GM10266 (cell line): ENCODE results near the gene JOSD1.

Source experiments
- DNase-seq: peaks from one replicate; pipeline ENCODE4 v3.0.0; 2012; ENCODE audit errors: extremely low spot score
- TF ChIP-seq, protein P1 (sequence below): IDR thresholded peaks from 2 replicates; pipeline ENCODE4 v1.5.1; 2012; ENCODE audit warnings: mild to moderate bottlenecking, low read depth; ENCODE audit not compliant: control insufficient read depth, insufficient read depth; ENCODE audit errors: missing control alignments

The JOSD1 gene

DNA sequence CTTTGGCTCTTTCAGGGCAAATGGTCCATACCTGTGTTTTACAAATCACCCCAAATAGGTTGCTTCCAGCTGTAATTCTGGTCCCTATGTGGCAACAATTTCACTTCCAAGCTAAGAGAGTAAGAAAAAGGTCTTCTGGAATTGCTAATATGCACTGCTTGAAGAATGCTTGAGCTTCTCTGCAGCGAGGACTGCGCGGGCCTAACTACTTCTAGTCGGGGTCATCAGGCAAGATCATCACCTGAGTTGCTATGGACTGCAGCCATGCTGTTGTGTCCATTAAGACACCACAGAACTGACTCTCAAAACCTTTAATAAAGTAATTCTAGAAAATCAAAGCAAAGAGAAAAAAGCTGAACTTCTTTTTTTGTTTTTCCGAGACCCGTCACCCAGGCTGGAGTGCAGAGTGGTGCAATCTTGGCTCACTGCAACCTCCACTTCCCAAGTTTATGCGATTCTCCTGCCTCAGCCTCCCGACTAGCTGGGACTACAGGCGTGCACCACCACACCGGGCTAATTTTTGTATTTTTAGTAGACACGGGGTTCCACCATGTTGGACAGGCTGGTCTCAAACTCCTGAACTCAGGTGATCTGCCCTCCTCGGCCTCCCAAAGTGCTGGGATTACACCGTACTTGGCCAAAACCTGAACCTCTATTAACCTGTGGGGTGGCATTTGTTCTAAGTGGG, 2.2 kb downstream of the JOSD1 start:
- DNase-seq = no peak
- TF ChIP-seq, protein P1, sequence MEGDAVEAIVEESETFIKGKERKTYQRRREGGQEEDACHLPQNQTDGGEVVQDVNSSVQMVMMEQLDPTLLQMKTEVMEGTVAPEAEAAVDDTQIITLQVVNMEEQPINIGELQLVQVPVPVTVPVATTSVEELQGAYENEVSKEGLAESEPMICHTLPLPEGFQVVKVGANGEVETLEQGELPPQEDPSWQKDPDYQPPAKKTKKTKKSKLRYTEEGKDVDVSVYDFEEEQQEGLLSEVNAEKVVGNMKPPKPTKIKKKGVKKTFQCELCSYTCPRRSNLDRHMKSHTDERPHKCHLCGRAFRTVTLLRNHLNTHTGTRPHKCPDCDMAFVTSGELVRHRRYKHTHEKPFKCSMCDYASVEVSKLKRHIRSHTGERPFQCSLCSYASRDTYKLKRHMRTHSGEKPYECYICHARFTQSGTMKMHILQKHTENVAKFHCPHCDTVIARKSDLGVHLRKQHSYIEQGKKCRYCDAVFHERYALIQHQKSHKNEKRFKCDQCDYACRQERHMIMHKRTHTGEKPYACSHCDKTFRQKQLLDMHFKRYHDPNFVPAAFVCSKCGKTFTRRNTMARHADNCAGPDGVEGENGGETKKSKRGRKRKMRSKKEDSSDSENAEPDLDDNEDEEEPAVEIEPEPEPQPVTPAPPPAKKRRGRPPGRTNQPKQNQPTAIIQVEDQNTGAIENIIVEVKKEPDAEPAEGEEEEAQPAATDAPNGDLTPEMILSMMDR = no peak

DNA sequence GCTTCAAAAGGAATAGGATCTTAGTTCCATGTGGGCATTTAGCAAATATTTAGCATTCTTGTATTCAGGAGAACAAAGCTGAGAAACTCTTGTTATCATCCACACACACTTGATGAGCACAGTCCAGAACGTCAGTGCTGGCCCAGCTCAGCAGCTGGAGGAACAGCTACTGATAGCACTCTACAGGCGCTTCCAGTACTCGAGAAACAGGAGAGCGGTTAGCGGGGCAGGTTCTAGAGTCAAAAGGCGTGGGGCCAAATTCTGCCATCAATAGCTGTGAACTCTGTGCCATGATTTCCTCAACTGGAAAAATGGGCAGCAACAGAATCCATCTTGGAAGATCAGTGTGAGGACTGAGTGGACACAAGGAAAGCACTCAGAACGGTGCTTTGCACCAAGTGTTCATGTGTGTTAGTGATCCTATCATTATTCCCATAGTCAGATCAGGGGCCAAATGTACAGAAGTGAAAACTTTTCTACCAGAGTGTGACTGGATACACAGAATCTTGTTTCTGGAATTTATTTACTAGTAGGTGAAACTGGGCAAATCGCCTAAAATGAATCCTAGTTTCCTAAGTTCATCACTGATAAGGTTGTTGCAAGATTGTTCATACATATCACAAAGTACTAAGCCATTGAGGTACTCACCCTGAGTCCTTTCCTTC, 3.2 kb downstream of the JOSD1 start:
- no peak for DNase-seq
- TF ChIP-seq, protein P1 = no peak

DNA sequence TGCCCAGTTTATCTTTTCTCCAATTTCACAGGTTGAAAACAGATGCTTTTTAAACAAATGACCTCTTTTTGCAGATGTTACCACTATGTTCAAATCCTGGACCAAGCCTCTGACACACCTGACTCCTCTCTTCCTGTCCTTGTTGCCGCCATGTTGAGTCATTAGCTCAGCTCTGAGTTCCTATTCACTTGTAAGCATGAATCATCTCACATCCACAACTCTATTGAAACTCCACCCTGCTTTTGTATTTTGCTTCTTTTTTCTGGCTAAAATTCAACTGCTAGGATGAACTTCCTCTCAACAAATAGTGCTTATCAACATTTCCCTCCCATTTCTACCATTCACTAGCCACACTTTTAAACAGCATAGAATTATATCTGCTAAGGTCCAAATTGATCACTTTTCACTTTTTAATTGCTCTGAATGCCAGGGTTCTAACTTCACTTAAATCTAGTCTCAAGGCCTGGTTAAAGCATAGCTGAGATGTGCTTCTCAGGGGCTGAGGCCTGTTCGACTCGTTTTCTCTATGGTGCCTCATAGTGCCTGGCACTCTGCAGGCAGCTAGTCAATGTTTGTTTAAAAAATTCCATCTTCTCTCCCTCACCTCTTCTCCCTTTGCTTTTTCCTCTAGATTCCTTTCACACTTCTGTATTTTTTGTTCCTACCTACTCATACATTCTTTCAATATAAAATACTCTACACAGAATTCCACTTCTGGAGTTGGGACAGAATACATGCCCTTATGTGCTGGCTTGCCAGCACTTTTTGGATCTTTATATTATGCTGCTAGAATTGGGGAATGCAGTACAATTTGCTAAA, 3.9 kb downstream of the JOSD1 start:
- TF ChIP-seq, protein P1 = no peak
- DNase-seq = no peak

DNA sequence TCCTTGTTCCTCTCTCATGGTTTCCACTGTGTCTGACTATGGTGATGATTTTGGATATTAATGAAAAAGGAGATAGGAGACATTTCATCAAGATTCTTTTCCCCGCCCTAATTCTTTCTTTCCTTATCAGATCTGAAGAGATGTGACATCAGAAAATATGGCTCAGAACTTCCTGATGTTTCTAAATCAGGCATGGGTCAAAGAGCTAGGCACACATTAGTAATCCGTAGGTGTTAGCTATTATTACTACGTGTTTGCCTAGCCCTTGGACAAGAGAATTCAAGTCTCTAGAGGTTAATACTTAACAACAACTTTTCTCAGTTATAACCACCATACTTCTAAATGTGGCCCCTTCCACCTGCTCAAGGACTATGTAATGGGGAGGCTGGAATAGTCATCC, 5.8 kb downstream of the JOSD1 start:
- DNase-seq = no peak

DNA sequence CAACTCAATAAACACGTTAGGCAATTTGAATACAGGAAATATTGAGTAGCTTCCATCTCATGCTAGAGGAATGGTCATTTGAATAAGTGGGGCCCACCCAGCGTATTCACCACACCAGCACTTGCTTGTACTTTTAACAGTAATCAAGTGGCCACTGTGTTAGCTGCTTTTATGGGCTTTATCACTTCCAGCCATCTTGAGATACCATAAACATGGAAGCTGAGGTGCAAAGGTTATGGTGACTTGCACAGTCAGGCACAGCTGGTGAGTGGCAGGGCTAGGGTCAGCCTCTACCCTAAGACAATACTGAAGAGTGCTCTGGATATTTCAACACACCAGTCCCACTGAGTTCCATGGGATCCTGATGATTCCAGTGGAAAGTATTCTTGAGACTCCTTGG, 6.7 kb downstream of the JOSD1 start:
- DNase-seq = no peak

More for the DNA sequence above, 5.8 kb downstream of the JOSD1 start:
- TF ChIP-seq, protein P1 = no peak

DNA sequence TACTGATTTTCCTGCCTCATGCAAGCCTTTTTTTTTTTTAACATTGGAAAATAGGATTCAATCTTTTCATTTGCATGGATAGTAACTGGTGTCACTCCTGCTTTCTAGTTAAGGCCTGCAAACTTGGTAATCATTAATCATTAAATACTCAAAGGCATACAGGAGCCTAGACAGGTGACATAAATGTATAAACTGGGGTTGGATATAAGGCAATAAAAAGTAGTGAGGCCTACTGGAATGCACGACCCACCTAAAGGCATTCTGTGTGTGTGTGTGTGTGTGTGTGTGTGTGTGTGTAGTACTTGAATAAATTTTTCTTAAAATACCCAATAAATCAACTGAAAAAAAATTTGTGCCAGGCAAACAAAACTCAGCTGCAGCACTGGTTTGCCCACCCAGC, 11.1 kb downstream of the JOSD1 start:
- DNase-seq = no peak
- TF ChIP-seq, protein P1 = no peak

More for the DNA sequence above, 6.7 kb downstream of the JOSD1 start:
- TF ChIP-seq, protein P1 = no peak
